ENCODE measurements around the gene ACOT13.

- TF ChIP-seq POLR2A (IDR thresholded peaks at IDR 0.05; ENCODE audit: control extremely low read depth in 1 of 2, low read depth in 2 of 2, low read length in 2 of 2) (peak; percentile 86 to 94), MAX (IDR thresholded peaks at IDR 0.05) (peak; percentile 21; the same call in 1 of the 2 replicates), POLR2AphosphoS5 (IDR thresholded peaks at IDR 0.05; ENCODE audit: low read depth, low read length) (peak; percentile 75; the same call in 1 of the 2 replicates)
- TF ChIP-seq, protein P1, sequence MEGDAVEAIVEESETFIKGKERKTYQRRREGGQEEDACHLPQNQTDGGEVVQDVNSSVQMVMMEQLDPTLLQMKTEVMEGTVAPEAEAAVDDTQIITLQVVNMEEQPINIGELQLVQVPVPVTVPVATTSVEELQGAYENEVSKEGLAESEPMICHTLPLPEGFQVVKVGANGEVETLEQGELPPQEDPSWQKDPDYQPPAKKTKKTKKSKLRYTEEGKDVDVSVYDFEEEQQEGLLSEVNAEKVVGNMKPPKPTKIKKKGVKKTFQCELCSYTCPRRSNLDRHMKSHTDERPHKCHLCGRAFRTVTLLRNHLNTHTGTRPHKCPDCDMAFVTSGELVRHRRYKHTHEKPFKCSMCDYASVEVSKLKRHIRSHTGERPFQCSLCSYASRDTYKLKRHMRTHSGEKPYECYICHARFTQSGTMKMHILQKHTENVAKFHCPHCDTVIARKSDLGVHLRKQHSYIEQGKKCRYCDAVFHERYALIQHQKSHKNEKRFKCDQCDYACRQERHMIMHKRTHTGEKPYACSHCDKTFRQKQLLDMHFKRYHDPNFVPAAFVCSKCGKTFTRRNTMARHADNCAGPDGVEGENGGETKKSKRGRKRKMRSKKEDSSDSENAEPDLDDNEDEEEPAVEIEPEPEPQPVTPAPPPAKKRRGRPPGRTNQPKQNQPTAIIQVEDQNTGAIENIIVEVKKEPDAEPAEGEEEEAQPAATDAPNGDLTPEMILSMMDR (IDR thresholded peaks at IDR 0.05; ENCODE audit: control extremely low read depth in 1 of 3, insufficient read depth in 1 of 3, low read depth in 1 of 3, low read length in 3 of 3): peak; percentile 47 to 63 (median 58)
- TF ChIP-seq, protein P2, sequence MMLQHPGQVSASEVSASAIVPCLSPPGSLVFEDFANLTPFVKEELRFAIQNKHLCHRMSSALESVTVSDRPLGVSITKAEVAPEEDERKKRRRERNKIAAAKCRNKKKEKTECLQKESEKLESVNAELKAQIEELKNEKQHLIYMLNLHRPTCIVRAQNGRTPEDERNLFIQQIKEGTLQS (IDR thresholded peaks at IDR 0.05; ENCODE audit: insufficient read depth, low read depth, low read length): no peak
Measured at GRCh38 chr6:24666641-24667377, at the start of gene ACOT13, which contains the start of gene TDP2.
